Stimulated activated CD8-positive, alpha-beta memory T cell treated with anti-CD3 and anti-CD28 coated beads, Interleukin-15, amount 100 ng/mL, for 4 hours (primary cell): Measurements from ENCODE around the gene TEX10.
"Not testable (repeated sequence)": the region's sequence is repeated elsewhere in the genome, so short reads cannot be mapped to it uniquely, and the experiment has no call there.

Experiments used
- DNase-seq, 2 donors: peaks; one replicate each; pipeline ENCODE4 v3.0.0-alpha.2; 2020; ENCODE audit warnings: low read depth in 2 of 2

Gene TEX10

GRCh38 chr9:100350188-100350587 is 2.6 kb downstream of the TEX10 start:
- no peak for DNase-seq

GRCh38 chr9:100346836-100347235 is 5.9 kb downstream of the TEX10 start:
- no peak for DNase-seq

GRCh38 chr9:100341889-100342288 is 10.9 kb downstream of the TEX10 start:
- no peak for DNase-seq

- DNase-seq: no peak
These were observed 12.5 kb downstream of the TEX10 start for GRCh38 chr9:100340224-100340623.

GRCh38 chr9:100338736-100339135 is 14.0 kb downstream of the TEX10 start:
- DNase-seq: not testable (repeated sequence)

GRCh38 chr9:100324594-100325200 is 28.0 kb downstream of the TEX10 start:
- DNase-seq: no peak

- no peak for DNase-seq
These were observed 29.7 kb downstream of the TEX10 start for GRCh38 chr9:100322954-100323536.

- DNase-seq: no peak
These were observed 35.0 kb downstream of the TEX10 start for GRCh38 chr9:100317706-100318105.

GRCh38 chr9:100315561-100315960 is 37.2 kb downstream of the TEX10 start:
- no peak for DNase-seq

- DNase-seq: no peak
These were observed 42.8 kb downstream of the TEX10 start for GRCh38 chr9:100309992-100310391.

- DNase-seq: no peak
These were observed 43.7 kb downstream of the TEX10 start for GRCh38 chr9:100308965-100309564.

GRCh38 chr9:100307080-100307479 is 45.7 kb downstream of the TEX10 start:
- DNase-seq: no peak

GRCh38 chr9:100306283-100306682 is 46.5 kb downstream of the TEX10 start:
- no peak for DNase-seq

- no peak for DNase-seq
These were observed 49.0 kb downstream of the TEX10 start for GRCh38 chr9:100303747-100304146.

- no peak for DNase-seq
These were observed 54.4 kb downstream of the TEX10 start for GRCh38 chr9:100298378-100298777.

GRCh38 chr9:100296407-100296806 is 56.3 kb downstream of the TEX10 start:
- no peak for DNase-seq

- no peak for DNase-seq
These were observed 57.5 kb downstream of the TEX10 start for GRCh38 chr9:100295240-100295639.

GRCh38 chr9:100294806-100295205 is 57.9 kb downstream of the TEX10 start:
- no peak for DNase-seq

GRCh38 chr9:100294341-100294740 is 58.4 kb downstream of the TEX10 start:
- no peak for DNase-seq

- no peak for DNase-seq
These were observed 60.3 kb downstream of the TEX10 start for GRCh38 chr9:100292414-100292813.

- no peak for DNase-seq
These were observed 62.0 kb downstream of the TEX10 start for GRCh38 chr9:100290714-100291113.

- no peak for DNase-seq
These were observed 65.6 kb downstream of the TEX10 start for GRCh38 chr9:100287186-100287585.

GRCh38 chr9:100286257-100286656 is 66.5 kb downstream of the TEX10 start:
- DNase-seq: no peak

- no peak for DNase-seq
These were observed 67.1 kb downstream of the TEX10 start for GRCh38 chr9:100285601-100286000.
